BLaER1 (cell line): Measurements from ENCODE around the gene NKRF.
A peak's percentile ranks its signal among the peaks of the same experiment; 100 is the strongest.

ENCODE experiments used
- H3K27ac ChIP-seq: shearing (Covaris generic); formaldehyde crosslinking; 2 replicates; pipeline ENCODE4 v1.8.1; 2022
- H3K27me3 ChIP-seq: shearing (Covaris generic); formaldehyde crosslinking; 2 replicates; pipeline ENCODE4 v1.8.1; 2022
- H3K36me3 ChIP-seq: shearing (Covaris generic); formaldehyde crosslinking; 2 replicates; pipeline ENCODE4 v1.8.1; 2022
- H3K4me1 ChIP-seq: shearing (Covaris generic); formaldehyde crosslinking; 2 replicates; pipeline ENCODE4 v1.8.1; 2022
- H3K4me2 ChIP-seq: shearing (Covaris generic); formaldehyde crosslinking; 2 replicates; pipeline ENCODE4 v1.8.1; 2022
- H3K4me3 ChIP-seq: shearing (Covaris generic); formaldehyde crosslinking; 2 replicates; pipeline ENCODE4 v1.8.1; 2022
- H3K9ac ChIP-seq: shearing (Covaris generic); formaldehyde crosslinking; 2 replicates; pipeline ENCODE4 v1.8.1; 2022
- H3K9me3 ChIP-seq: shearing (Covaris generic); formaldehyde crosslinking; 2 replicates; pipeline ENCODE4 v1.8.1; 2022
- H4K20me1 ChIP-seq: shearing (Covaris generic); formaldehyde crosslinking; 2 replicates; pipeline ENCODE4 v1.8.1; 2022
- Cebpa-rat ChIP-seq: shearing (Covaris generic); IDR thresholded peaks from 2 replicates; pipeline ENCODE4 v1.8.1; 2022

The NKRF gene

GRCh38 chrX:119618439-119618838 lies 12.2 kb upstream of the NKRF start:
- no peak overlapping the region for H3K4me3 ChIP-seq

GRCh38 chrX:119617517-119618164 lies 11.4 kb upstream of the NKRF start:
- peak overlapping the region; percentile 16; the same call in 1 of the 2 replicates for H3K27ac ChIP-seq
- no peaks in the 10 kb centered on the region for H3K27me3 ChIP-seq
- no peak overlapping the region for H3K9ac ChIP-seq
- H3K4me3 ChIP-seq, result no peak overlapping the region
- no peaks in the 10 kb centered on the region for H3K9me3 ChIP-seq
- no peak for TF ChIP-seq Cebpa-rat
- peaks cover 7% of the 10 kb centered on the region; the same call in 1 of the 2 replicates for H3K36me3 ChIP-seq
- H4K20me1 ChIP-seq, result peaks cover 16% of the 10 kb centered on the region
- H3K4me1 ChIP-seq, result peaks cover 56% of the 10 kb centered on the region
- peak overlapping the region; percentile 76 for H3K4me2 ChIP-seq

More at GRCh38 chrX:119618439-119618838, 12.2 kb upstream of the NKRF start:
- no peak for TF ChIP-seq Cebpa-rat
- peak overlapping the region; percentile 16 for H3K27ac ChIP-seq
- peaks cover 16% of the 10 kb centered on the region for H4K20me1 ChIP-seq
- H3K27me3 ChIP-seq, result no peaks in the 10 kb centered on the region
- H3K4me2 ChIP-seq, result peak overlapping the region; percentile 76
- H3K9ac ChIP-seq, result no peak overlapping the region
- H3K36me3 ChIP-seq, result peaks cover 12% of the 10 kb centered on the region; the same call in 1 of the 2 replicates
- peaks cover 60% of the 10 kb centered on the region for H3K4me1 ChIP-seq
- H3K9me3 ChIP-seq, result no peaks in the 10 kb centered on the region

GRCh38 chrX:119614776-119615175 lies 8.6 kb upstream of the NKRF start:
- TF ChIP-seq Cebpa-rat, result no peak
- Histone ChIP-seq H3K4me2 (no peak overlapping the region), H3K36me3 (no peaks in the 10 kb centered on the region), H3K27ac (no peak overlapping the region), H3K9me3 (no peaks in the 10 kb centered on the region), H4K20me1 (peaks cover 16% of the 10 kb centered on the region), H3K4me3 (no peak overlapping the region), H3K9ac (no peak overlapping the region), H3K27me3 (no peaks in the 10 kb centered on the region), H3K4me1 (peaks cover 28% of the 10 kb centered on the region)

GRCh38 chrX:119607018-119607389 lies 780 bp upstream of the NKRF start:
- H3K27me3 ChIP-seq, result no peaks in the 10 kb centered on the region
- no peaks in the 10 kb centered on the region for H3K9me3 ChIP-seq
- peak overlapping the region; percentile 64 for H3K4me2 ChIP-seq
- 0 out of 2 replicates have a peak overlapping the region, but pooled peaks have one; percentile 95 for H3K27ac ChIP-seq
- H3K9ac ChIP-seq, result peak overlapping the region; percentile 93
- H3K4me3 ChIP-seq, result no peak overlapping the region
- H3K4me1 ChIP-seq, result 0 out of 2 replicates have a peak, but pooled peaks cover 12% of the 10 kb centered on the region
- TF ChIP-seq Cebpa-rat, result no peak
- H3K36me3 ChIP-seq, result no peaks in the 10 kb centered on the region; the same call in 1 of the 2 replicates
- peaks cover 34% of the 10 kb centered on the region for H4K20me1 ChIP-seq

GRCh38 chrX:119605464-119606279 lies 552 bp downstream of the NKRF start:
- Histone ChIP-seq H3K9me3 (no peaks in the 10 kb centered on the region), H3K4me1 (0 out of 2 replicates have a peak, but pooled peaks cover 12% of the 10 kb centered on the region), H4K20me1 (peaks cover 40% of the 10 kb centered on the region), H3K9ac (peak overlapping the region; percentile 93), H3K36me3 (peaks cover 11% of the 10 kb centered on the region; the same call in 1 of the 2 replicates), H3K27ac (peak overlapping the region; percentile 95), H3K27me3 (no peaks in the 10 kb centered on the region), H3K4me2 (peak overlapping the region; percentile 75), H3K4me3 (peak overlapping the region; percentile 72)
- no peak for TF ChIP-seq Cebpa-rat

- peak overlapping the region; percentile 93 for H3K9ac ChIP-seq
- H3K4me3 ChIP-seq, result peak overlapping the region; percentile 72
- peaks cover 43% of the 10 kb centered on the region for H4K20me1 ChIP-seq
- TF ChIP-seq Cebpa-rat, result no peak
- H3K27me3 ChIP-seq, result no peaks in the 10 kb centered on the region
- peaks cover 14% of the 10 kb centered on the region; the same call in 1 of the 2 replicates for H3K36me3 ChIP-seq
- no peaks in the 10 kb centered on the region for H3K9me3 ChIP-seq
- H3K27ac ChIP-seq, result peak overlapping the region; percentile 39
- peak overlapping the region; percentile 75 for H3K4me2 ChIP-seq
- H3K4me1 ChIP-seq, result 0 out of 2 replicates have a peak, but pooled peaks cover 12% of the 10 kb centered on the region
Observed at GRCh38 chrX:119604766-119605463, 1.3 kb downstream of the NKRF start.

DNA sequence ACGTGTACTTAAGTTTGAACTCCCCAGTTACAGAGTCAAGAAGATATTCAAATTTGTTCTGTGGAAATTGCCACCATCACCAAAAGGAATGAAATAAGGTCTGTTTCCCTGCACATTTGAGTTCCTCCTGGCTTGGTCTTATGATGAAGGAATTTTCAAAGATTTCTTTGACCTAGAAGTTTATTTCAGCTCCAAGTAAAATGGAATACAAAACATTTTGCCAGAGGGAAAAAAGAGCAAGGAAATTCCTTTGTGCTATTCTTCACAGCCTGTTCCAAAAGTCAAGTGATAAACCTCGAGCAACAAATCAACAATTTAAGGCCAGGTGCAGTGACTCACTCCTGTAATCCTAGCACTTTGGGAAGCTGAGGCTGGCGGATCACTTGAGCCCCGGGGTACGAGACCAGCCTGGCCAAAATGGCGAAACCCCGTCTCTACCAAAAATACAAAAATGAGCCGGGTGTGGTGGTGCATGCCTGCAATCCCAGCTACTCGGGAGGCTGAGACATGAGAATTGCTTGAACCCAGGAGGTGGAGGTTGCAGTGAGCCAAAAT lies 3.4 kb downstream of the NKRF start:
- Histone ChIP-seq H3K4me2 (no peak overlapping the region), H3K9ac (no peak overlapping the region), H4K20me1 (peaks cover 64% of the 10 kb centered on the region), H3K27ac (no peak overlapping the region), H3K27me3 (no peaks in the 10 kb centered on the region), H3K9me3 (no peaks in the 10 kb centered on the region), H3K36me3 (peaks cover 21% of the 10 kb centered on the region; the same call in 1 of the 2 replicates), H3K4me1 (0 out of 2 replicates have a peak, but pooled peaks cover 12% of the 10 kb centered on the region), H3K4me3 (no peak overlapping the region)
- no peak for TF ChIP-seq Cebpa-rat

GRCh38 chrX:119589810-119590209 lies 16.4 kb downstream of the NKRF start:
- Histone ChIP-seq H3K4me3 (no peak overlapping the region), H3K9me3 (no peaks in the 10 kb centered on the region), H3K4me1 (no peaks in the 10 kb centered on the region), H3K36me3 (peaks cover 67% of the 10 kb centered on the region), H3K27ac (no peak overlapping the region), H3K4me2 (no peak overlapping the region), H3K9ac (no peak overlapping the region), H3K27me3 (no peaks in the 10 kb centered on the region), H4K20me1 (0 out of 2 replicates have a peak, but pooled peaks cover 19% of the 10 kb centered on the region)
- TF ChIP-seq Cebpa-rat, result no peak

- no peaks in the 10 kb centered on the region for H3K9me3 ChIP-seq
- peaks cover 16% of the 10 kb centered on the region; the same call in 1 of the 2 replicates for H3K36me3 ChIP-seq
- H3K4me1 ChIP-seq, result no peaks in the 10 kb centered on the region
- H3K4me3 ChIP-seq, result no peak overlapping the region
- H3K9ac ChIP-seq, result no peak overlapping the region
- H4K20me1 ChIP-seq, result 0 out of 2 replicates have a peak, but pooled peaks cover 6% of the 10 kb centered on the region
- no peaks in the 10 kb centered on the region for H3K27me3 ChIP-seq
- TF ChIP-seq Cebpa-rat, result no peak
- no peak overlapping the region for H3K4me2 ChIP-seq
- no peak overlapping the region for H3K27ac ChIP-seq
Observed at GRCh38 chrX:119583431-119584059, 22.7 kb downstream of the NKRF start.
